GM18507 (cell line): ENCODE results near the gene SUMF1.

Experiments
- DNase-seq: peaks from one replicate; pipeline ENCODE4 v3.0.0; 2011; ENCODE audit warnings: low read depth; ENCODE audit not compliant: insufficient read length; ENCODE audit errors: extremely low spot score
- FAIRE-seq: peaks from 2 replicates; lab custom pipeline; 2011; peaks lifted over from hg19 to GRCh38; lab: Jason Lieb, UNC

The SUMF1 gene

DNA sequence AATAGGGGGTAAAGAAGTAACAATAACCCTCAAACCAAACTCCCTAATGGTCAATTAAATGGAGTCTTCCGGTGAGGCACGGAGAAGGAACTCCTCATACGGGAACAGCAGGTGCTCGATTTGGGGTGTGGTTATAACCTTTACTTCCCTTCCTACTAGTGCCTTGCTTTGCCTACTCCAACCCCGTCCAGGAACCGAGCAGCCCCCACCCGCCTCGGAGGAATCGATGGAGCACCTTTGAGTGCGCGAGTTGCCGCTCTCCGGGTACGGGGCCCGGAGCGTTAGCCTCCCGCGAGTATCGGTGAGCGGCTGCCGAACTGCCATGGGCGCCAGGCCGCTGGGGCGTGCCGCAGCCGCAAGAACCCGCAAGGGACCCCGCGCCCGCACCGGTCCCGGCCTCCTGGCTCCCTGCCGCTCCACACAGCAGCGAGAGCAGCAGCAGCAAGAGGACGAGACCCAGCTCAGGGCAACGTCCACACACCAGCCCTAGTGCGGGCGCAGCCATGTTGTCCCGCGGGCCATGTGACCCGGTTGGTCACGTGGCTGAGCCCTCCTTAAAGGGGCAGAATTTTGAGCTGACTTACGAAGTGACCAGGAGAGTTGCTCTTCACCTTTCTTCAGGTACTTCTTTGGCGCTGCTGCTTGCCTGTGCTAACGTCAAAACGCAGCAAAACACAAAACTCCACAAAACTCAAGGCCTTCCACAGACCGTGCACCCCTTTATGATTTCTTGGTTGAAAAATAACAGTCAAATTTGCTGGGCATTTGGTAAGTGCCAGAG is at the start of gene SUMF1:
TSS of gene SUMF1 (minus strand) at position 529 of the 781 bp plus-strand sequence. CDS start at position 505, 24 bp downstream.
- peak; percentile 72 for FAIRE-seq
- peak; percentile 86 for DNase-seq

DNA sequence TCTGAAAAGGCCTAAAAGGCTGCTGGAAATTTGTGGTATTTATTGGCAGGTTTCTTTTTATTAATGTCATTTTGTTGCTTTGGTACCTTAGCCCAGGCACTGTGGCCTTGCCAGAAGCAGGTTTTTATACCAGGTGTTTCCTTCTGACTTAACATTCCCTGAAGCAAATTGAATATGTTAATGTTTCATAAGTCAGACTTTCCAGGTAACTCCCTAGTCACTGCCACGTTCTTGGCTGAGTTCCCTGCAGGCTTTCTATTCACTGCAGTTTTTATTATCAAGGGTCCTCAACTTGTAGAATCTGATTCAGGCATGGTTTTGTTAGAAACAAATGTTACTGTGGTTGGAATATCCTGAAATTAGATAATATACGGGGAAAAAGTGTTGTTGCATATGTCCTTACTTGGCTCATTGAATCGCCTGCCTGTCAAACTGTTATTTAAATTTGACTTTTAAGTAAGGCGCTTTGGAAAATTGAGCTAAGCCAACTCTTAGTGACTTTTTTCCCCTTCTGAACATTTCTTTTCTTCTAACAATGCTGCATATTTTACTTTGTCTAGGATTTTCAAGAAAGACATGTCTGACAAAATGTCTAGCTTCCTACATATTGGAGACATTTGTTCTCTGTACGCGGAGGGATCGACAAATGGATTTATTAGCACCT is 49.0 kb upstream of the SUMF1 start:
- FAIRE-seq (no peak), DNase-seq (no peak)

DNA sequence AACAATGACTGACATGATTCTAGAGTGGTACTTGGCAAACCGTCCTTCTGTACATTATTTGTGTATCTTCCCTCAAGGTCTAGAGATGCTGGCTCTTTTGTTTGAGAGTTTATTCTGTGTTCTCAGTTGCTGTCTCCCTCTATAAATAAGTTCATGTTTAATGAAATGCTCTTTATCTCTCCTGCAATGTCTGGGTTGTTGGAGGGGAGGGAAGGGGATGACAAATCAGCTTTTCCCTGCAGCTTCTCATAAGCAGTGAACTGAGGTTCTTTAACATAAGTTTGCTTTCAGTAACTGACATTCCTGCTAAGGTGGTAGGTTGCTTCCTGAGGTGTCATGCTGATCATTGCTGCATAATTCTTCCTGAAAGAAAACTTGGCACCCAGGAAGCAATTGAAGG is 47.8 kb upstream of the SUMF1 start:
- FAIRE-seq (no peak), DNase-seq (no peak)

DNA sequence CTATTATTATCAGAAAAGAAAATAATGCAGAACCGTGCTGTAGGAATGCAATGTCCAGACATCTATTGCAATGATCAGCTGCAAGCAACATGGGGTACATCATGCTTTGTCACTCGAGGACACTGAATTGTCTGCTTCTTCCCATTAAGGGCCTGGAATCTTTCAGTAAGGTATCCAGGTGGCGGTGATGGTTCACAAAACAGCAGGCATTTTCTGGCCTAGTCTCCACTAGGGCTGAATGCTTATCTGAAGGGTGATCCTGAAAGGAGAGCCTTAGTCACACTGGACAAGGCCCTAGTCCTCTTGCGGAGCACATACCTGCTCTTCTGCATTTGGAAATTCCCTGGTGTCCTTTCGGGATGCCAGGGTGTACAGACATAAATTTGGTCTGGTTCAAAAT is 47.3 kb upstream of the SUMF1 start:
- no peak for FAIRE-seq
- no peak for DNase-seq

DNA sequence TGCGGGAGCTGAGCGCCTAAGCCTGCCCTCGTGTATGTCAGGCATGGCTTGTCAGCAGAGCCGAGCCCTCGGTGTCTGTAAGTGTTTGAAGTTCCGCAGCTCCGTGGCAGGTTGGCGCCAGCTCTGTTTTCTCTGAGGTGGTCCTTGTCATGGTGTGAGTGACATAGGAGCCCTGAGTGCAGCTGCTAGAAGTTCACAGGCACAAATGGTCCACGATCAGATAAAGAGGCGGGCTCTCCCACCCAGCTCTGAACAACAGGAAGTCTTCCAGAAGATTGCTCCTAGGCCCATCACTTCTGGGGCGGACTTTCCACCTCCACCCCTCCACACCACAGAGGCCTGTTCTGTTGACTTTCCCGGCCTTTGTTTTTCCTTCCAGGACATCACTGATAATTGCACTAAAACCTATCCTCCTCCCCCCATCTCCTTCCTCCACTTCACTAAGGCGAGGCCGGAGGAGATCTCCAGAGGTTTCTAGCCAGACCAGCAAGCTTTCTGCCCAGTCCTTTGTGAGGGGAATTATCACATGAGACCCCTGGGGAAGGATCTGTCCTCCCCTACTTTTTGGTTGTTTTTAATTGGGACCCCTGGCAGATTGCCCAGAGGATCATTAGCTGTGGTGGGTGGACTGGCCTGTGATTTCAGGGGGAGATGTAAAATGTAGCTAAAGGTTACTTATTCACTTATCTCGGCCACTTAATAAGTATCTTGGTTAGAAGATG is 46.0 kb upstream of the SUMF1 start:
- DNase-seq = no peak
- FAIRE-seq = no peak

DNA sequence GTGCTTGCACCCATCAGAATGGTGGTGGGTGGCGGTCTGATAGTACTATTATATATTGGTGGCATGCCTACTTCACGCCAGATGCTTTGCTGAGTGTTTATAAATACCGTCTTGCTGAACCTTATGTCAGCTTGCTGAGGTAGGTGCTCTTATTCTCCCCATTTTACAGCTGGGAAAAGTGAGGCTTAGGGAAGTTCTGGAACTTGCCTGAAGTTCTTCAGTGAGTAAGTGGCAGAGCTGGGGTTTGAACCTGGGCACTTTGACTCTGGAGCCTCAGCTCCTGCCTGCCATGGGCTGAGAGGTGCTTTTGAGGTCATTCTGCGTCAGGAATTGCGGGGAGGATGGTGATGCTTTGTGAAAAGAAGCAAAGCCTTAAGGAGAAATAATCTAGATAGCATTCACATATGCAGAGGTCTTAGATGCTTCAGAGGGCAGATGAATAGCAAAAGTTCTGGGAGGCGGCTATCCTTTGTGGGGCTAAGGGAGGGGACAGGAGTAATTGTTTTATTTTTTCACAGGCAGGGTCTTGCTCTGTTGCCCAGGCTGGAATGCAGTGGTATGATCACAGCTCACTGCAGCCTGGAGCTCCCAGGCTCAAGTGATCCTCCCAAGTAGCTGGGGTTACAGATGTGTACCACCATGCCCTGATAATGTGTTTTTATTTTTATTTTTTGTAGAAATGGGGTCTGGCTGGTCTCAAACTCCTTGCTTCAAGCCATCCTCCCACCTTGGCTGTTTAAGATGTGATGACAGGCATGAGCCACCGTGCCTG is 44.6 kb upstream of the SUMF1 start:
- DNase-seq = no peak
- FAIRE-seq = no peak

DNA sequence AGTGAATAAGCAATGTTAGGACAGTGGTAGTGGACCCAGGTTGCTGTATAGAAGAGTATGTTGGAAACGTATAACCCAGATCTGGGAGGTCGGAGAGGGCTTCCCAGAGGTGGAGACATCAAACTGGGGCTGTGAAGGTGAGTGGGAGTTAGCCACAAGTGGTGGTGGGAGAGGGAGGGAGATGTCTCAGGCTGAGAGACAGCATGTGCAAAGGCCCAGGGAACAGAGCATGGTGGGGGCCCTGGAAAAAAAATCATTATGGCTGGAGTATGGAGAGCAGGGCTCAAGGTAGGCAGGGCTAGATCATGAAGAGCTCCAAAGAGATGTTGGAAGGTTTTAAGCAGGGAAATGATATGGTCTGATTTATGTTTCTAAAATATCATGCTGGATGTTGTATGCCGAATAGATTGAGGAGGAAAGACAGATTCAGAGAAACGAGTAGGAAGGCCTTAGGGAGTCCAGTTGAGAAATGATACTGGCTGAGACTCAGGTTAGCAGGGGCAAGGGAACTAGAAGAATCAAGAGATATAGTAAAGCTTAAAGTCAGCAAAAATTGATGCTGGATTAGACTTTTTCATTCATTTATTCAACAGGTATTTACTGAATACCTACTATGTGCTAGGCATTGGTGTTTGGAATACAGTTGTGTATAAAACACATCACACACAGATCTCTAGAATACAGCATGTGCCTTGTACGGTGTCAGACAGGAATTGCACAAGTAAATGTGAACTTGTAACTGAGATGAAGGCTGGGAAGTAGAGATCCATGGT is 43.1 kb upstream of the SUMF1 start:
- no peak for DNase-seq
- FAIRE-seq = no peak

DNA sequence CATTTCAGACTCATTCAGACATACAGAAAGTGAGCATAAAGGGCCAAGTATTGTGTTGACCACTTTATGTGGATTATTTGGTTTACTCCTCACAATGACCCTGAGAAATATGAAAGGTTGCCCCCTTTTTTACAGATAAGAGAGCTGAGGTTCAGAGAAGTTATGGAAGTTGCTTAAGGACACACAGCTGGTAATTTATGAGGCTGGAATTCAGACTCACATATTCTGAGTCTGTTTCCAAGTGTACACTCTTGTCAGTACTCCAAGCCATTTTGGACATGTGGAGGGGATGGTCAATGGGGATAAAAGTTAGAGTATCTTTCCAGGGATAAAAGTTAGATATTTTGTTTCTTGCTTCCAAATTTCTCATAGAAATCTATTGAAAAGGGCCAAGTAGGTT is 42.0 kb upstream of the SUMF1 start:
- FAIRE-seq (no peak), DNase-seq (no peak)

DNA sequence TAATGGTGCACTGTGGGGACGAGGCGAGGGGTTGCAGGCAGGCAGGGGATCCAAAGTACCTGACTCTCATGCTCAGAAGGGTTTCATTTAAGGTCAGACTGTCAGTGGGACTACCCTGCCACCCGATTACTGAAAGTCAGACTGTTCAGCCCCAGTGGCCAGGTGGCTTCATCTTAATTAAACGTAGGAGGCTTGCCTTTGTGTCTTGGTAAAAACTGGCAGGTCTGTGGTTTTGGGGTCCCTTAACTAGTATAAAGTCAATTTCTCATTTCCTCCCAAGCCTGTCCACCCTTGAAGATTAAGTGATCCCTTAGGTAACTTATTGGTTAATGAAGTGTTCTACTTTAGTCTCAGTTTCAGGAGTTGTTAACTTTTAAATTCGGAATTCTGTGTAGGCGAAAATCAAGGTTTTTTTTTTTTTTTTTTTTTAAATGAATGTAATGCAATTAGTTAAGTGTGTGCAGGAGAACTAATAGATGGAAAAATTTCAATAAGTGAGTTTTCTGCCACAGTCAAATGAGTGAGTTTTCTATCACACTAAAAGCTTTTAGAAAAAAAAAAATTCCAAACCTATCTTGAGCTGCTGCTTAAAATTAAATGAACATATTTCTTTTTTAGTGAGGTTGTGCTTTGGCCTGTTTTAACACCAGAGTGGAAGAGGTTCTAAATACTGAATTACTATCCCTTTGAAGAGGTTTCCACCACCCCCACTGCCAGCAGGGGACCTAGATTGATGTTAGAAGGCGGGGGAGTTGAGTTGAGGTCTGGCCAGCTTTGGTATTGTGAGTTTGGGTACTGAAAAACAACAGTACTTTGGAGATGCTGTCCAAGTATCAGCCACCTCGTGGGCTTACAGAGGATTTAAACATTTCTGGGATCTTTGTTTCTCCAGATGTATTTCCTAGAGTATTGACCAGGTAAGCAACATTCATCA is 41.2 kb upstream of the SUMF1 start:
- DNase-seq = peak; percentile 30
- FAIRE-seq = peak; percentile 96

DNA sequence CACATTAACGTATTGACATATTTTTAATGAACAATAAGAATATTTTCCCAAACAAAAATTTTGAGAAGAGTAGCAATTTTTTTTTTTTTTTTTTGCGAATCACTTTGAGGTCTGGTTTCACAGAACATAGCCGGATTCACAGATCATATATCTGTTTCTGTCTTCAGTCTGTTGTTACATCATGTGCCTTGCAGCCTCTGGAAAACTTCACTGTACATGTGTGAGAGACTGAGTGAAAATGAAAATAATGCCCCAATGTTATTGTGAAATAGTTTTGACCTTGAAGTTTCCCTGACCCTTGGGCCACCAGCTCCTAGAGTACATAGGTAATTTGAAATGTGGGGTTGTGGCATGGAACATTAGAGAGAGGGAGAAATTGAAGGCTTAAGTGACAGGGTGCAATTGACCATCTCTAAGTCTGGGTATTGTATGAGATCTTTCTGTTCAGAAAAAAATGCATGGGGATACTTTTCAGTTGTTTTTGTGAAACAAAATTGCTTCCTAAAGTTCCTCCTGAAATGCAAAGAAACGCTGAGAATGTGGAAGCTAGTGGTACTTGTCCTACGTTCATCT is 40.0 kb upstream of the SUMF1 start:
- FAIRE-seq = peak; percentile 78
- no peak for DNase-seq

DNA sequence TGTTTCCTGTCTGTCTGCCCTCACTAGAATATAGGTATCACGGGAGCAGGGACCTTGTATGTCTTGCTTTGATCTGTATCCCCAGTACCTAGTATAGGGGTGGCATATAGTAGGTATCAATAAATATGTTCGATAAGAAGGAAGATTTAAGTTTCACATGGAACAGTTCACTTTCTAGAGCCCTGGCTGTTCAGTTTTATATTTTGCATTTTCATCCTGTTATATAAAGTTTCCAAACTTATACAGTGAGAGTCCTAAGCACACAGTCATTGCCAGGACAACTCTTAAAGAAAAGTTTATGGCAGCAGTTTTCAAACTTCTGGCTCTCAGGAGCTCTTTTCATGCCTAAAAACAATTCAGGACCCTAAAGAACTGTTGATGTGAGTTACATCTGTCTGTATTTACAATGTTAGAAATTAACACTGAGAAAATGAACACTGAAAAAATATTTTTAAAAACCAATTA is 39.5 kb upstream of the SUMF1 start:
- DNase-seq = no peak
- FAIRE-seq = no peak

DNA sequence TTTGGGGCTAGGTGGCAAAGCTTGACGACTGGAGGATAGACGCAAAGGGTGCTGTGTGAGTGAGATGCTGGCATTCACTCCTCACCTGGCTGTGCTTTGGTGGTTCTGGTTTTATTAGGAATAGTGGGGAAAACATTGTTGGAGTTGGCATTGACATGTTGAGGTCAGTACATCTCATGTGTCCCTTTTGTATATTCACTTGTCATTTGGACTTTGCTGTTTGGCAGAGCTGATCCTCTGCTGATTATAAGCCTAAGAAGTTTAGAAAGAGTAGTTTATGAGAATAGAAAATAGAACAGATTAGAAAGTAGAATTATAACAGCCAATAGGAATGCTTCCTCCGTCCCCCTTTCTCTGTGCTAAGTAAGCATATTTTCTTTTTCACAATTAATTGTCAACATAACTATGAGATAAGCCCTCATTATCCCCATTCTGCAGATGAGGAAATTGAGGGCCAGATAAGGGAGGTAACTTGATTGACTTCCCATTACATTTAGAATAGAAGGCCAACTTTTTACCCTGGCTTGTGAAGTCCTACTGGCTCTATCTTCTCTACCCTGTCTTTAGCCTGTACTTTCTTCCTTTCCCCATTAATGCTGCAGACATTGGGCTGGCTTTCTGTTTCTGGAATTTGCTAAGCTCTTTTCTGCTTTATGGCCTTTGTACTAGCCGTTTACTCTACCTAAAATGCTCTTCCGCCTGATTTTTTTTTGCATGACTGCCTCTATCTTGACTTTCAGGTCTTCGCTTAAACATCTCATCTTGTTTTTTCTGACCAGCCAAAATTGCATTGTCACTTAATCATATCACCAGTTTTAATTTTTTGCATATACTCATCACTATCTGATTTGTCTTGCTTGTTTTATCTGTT is 38.9 kb upstream of the SUMF1 start:
- no peak for DNase-seq
- peak; percentile 56 for FAIRE-seq

DNA sequence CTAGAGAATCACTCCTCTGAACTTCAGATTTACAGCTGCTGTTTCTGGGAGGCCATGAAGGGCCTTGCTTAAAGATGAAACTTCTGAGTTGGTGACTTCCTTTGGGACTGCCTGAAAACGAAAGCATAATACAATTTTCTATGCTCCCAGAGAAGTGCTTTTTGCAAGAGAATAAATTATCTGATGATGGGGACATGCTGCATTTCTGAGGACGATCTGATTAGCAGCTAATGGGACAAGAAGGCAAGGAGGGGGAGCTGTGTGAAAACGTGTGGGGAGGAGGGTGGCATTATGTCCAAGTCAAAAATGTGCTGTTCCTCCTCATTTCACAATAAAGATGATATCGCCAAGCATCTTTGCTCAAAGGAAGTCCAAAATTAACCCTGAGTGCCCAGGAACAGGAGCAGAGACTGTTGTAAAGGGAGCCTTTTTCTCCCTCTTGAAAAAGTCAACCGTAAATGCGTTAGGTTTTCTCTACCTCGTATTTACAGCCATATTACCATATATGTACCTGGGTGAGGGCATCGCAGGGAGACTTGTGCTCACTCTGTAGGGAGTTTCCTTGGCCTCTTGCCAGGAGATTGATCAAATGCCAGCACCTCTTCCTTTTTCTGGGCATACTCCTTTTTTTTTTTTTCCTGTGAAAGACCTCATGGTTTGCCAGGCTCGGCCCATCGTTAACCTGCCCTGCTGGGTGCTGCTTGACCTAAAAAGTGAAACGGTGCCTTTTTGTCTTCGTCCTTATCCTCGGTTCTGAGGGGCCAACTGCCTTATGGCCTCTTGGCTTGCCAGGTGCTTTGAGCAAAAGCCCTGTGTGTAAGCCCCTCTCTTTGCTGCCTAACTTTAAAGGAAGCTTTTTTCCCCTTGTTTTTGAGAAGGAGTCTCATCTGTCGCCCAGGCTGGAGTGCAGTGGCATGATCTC is 37.5 kb upstream of the SUMF1 start:
- DNase-seq = no peak

DNA sequence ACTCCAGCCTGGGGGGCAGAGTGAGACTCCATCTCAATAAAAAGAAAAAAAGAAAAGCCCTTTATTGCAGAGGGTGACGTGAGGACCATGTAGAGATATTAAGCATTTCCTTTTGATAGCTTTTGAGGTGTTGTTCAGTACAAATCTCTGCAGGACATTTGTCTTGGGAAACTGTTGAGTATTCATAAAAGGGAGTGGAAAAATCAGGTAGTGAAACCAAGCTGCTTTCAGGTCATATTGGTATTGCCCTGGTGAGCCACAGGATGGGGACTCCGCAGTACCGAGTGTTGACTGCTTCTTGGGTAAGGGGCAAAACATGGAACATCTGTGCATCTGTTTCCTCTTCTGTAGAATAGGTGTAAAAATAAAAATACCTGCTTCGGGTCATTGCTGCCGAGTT is 36.0 kb upstream of the SUMF1 start:
- peak; percentile 85 for FAIRE-seq
- peak; percentile 26 for DNase-seq

More for the DNA sequence above, 37.5 kb upstream of the SUMF1 start:
- FAIRE-seq = peak; percentile 59

DNA sequence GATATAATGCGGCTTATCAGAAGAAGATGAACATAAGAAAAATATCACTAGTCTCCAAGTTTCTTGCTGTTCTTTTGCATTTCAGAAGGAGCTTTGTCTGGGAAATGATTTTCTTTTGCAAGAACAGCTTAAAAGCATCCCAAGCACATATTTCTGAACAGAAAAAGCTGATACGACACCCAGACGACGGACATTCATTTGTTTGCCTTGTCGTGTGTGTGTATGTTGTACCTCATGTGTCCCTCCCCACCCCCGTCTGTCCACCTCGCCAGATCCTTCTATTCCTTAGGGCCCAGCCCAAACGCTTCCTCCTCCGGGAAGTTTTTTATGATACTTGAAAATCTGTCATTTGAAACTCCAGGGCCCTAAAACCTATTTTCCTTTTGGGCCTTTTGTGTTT is 34.9 kb upstream of the SUMF1 start:
- FAIRE-seq = no peak
- DNase-seq = no peak

DNA sequence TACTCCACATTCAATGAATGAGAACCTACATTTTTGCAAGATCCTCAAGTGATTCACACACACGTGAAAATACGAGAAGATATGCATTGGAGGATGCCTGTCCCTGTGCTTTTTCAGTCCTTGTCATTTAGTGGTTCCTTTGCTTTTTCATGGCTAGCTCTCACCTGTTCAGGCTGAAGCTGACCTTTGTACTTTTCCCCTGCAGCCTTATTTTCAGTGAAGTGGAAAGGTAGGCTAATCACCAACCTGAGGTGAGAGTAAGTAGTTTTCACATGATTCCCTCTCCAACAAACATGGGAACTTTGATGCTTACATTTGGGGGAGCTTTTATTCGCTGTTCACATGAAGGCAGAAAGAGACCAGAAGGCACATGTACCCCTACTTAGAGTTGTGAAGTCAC is 34.4 kb upstream of the SUMF1 start:
- no peak for FAIRE-seq
- no peak for DNase-seq
